Measurements from ENCODE around the gene NSG2. TPM values are rescaled to one million over a fixed set of nuclear protein-coding genes. Genes with fewer than 3 reads are reported as not detected.

Gene NSG2
- total RNA-seq (not detected in 2 replicates), polyA plus RNA-seq (not detected in 2 replicates), polyA minus RNA-seq (not detected in 2 replicates)
- 0.05 TPM for total RNA-seq (2013)

DNA sequence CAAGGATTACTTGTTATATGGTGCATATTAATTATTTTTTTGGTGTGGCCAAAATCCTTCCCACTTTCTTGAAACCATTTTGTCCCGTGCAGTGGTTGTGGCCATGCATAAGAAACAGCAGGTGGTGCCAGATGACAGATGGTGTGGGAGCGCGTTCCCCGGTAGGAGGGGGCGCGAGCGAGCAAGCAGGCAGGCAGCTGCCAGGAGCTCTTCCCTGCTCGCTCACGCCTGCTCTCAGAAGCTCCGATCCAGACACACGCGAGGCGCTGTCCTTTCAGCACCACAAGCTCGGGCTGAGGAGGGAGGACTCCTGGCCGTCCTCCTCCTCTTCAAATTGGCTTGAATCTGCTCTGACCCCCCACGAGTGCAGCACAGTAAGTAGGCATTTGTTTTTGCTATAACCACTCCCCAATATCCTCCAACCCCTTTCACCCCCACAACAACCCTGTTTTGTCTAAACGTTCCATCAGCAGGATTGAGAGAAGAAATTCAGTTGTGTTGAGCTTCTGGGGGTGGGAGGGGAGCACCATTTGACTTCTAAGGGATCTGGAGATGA is at the start of gene NSG2:
Gene NSG2 (plus strand): TSS at position 237 of the 556 bp plus-strand sequence. CDS start 1,050 bp downstream, outside the sequence.
- Mint-ChIP-seq H3K27ac (no peak within 1 kb of the TSS), H3K4me3 (no peak within 1 kb of the TSS), H3K27me3 (peaks cover 53% of the 10 kb centered on the region), H3K4me1 (no peaks in the 10 kb centered on the region), H3K9me3 (ENCODE audit: insufficient read depth) (no peaks in the 10 kb centered on the region)
- TF ChIP-seq, protein P1, sequence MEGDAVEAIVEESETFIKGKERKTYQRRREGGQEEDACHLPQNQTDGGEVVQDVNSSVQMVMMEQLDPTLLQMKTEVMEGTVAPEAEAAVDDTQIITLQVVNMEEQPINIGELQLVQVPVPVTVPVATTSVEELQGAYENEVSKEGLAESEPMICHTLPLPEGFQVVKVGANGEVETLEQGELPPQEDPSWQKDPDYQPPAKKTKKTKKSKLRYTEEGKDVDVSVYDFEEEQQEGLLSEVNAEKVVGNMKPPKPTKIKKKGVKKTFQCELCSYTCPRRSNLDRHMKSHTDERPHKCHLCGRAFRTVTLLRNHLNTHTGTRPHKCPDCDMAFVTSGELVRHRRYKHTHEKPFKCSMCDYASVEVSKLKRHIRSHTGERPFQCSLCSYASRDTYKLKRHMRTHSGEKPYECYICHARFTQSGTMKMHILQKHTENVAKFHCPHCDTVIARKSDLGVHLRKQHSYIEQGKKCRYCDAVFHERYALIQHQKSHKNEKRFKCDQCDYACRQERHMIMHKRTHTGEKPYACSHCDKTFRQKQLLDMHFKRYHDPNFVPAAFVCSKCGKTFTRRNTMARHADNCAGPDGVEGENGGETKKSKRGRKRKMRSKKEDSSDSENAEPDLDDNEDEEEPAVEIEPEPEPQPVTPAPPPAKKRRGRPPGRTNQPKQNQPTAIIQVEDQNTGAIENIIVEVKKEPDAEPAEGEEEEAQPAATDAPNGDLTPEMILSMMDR (IDR thresholded peaks at IDR 0.05), result no peak
- TF ChIP-seq EZH2 (IDR thresholded peaks at IDR 0.05; ENCODE audit: borderline replicate concordance, insufficient read depth, low read depth, low read length, poor library complexity, severe bottlenecking), result no peak
- peaks cover 0 to 4% (median 0%) of the 10 kb centered on the region in 3 donors for H3K9me3 ChIP-seq (ENCODE audit: control extremely low read depth in 1 of 3, control insufficient read depth in 2 of 3, insufficient read depth in 1 of 3, low read length in 2 of 3)
- ATAC-seq (ENCODE audit: low read depth), result no peak
- H2AFZ ChIP-seq (ENCODE audit: insufficient read depth, low read depth, low read length, poor library complexity, severe bottlenecking), result no peak within 1 kb of the TSS
- CTCF ChIA-PET, result no interaction called here
- no peaks in the 10 kb centered on the region for H3K36me3 ChIP-seq (replicated peaks in 1 of 2; ENCODE audit: control extremely low read depth in 1 of 2, control insufficient read depth in 1 of 2, extremely low read depth in 1 of 2, insufficient read depth in 2 of 2, low read length in 1 of 2)
- intact Hi-C loops (cut with micrococcal nuclease), result no loop called here
- 3% methylated on average over 16 of the region's 17 CpGs for WGBS (ENCODE audit: insufficient coverage)
- no peak within 1 kb of the TSS for H3K9ac ChIP-seq (ENCODE audit: low read length)
- H3K27me3 ChIP-seq (replicated peaks in 1 of 4; ENCODE audit: control extremely low read depth in 1 of 4, control insufficient read depth in 3 of 4, insufficient read depth in 4 of 4, low read length in 3 of 4), result peaks cover 0 to 4% (median 3%) of the 10 kb centered on the region in 4 experiments
- H3K4me3 ChIP-seq (ENCODE audit: control extremely low read depth in 1 of 5, extremely low read depth in 1 of 5, insufficient read depth in 1 of 5, low read depth in 2 of 5, low read length in 4 of 5), result no peak within 1 kb of the TSS
- no peak for DNase-seq
- H3K4me1 ChIP-seq (ENCODE audit: control insufficient read depth in 2 of 2, insufficient read depth in 2 of 2, low read length in 2 of 2), result no peaks in the 10 kb centered on the region
- POLR2A ChIA-PET, result no interaction called here
- no peak within 1 kb of the TSS for H3K4me2 ChIP-seq (replicated peaks; ENCODE audit: low read depth, low read length, poor library complexity, severe bottlenecking)
- no peak within 1 kb of the TSS for H3K27ac ChIP-seq (ENCODE audit: low read length in 2 of 2)
- no peaks in the 10 kb centered on the region for H4K20me1 ChIP-seq (ENCODE audit: control insufficient read depth, insufficient read depth, low read length, poor library complexity, severe bottlenecking)
- H3K79me2 ChIP-seq (ENCODE audit: control insufficient read depth, insufficient read depth, low read length), result no peaks in the 10 kb centered on the region

DNA sequence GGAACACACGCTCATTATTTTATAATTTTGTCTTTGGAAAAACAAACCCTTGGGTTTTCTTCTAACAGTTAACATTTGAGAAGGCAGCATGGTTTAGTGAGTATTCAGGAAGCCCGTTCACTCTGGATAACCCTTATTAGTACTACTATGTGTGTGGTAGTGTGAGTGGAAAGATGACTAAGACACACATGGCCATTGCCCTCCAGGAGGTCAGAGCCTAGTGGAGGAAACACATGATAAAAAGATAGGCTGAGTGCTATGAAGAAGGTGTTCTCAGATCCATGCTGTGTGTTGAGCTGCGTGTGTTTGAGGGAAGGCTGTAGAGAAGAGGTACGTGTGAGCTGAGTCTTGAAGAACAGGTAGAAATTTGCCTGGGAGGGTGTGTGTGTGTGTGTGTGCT is 48.2 kb upstream of the NSG2 start:
- H2AFZ ChIP-seq (ENCODE audit: insufficient read depth, low read depth, low read length, poor library complexity, severe bottlenecking), result no peak overlapping the region
- Mint-ChIP-seq H3K9me3 (ENCODE audit: insufficient read depth) (no peaks in the 10 kb centered on the region), H3K4me1 (no peaks in the 10 kb centered on the region), H3K4me3 (no peak overlapping the region), H3K27ac (no peak overlapping the region), H3K27me3 (peaks cover 32% of the 10 kb centered on the region)
- no peak overlapping the region for H3K4me3 ChIP-seq (ENCODE audit: control extremely low read depth in 1 of 5, extremely low read depth in 1 of 5, insufficient read depth in 1 of 5, low read depth in 2 of 5, low read length in 4 of 5)
- H3K79me2 ChIP-seq (ENCODE audit: control insufficient read depth, insufficient read depth, low read length), result no peaks in the 10 kb centered on the region
- H3K36me3 ChIP-seq (replicated peaks in 1 of 2; ENCODE audit: control extremely low read depth in 1 of 2, control insufficient read depth in 1 of 2, extremely low read depth in 1 of 2, insufficient read depth in 2 of 2, low read length in 1 of 2), result no peaks in the 10 kb centered on the region
- no peak overlapping the region for H3K9ac ChIP-seq (ENCODE audit: low read length)
- intact Hi-C loops (cut with micrococcal nuclease), result no loop called here
- no peak overlapping the region for H3K4me2 ChIP-seq (replicated peaks; ENCODE audit: low read depth, low read length, poor library complexity, severe bottlenecking)
- DNase-seq (no peak), ATAC-seq (ENCODE audit: low read depth) (no peak)
- no peak overlapping the region for H3K27ac ChIP-seq (ENCODE audit: low read length in 2 of 2)
- H4K20me1 ChIP-seq (ENCODE audit: control insufficient read depth, insufficient read depth, low read length, poor library complexity, severe bottlenecking), result no peaks in the 10 kb centered on the region
- TF ChIP-seq EZH2 (IDR thresholded peaks at IDR 0.05; ENCODE audit: borderline replicate concordance, insufficient read depth, low read depth, low read length, poor library complexity, severe bottlenecking), result no peak
- TF ChIP-seq, protein P1 (IDR thresholded peaks at IDR 0.05), result no peak
- H3K27me3 ChIP-seq (replicated peaks in 1 of 4; ENCODE audit: control extremely low read depth in 1 of 4, control insufficient read depth in 3 of 4, insufficient read depth in 4 of 4, low read length in 3 of 4), result peaks cover 0 to 6% (median 1%) of the 10 kb centered on the region in 4 experiments
- no peaks in the 10 kb centered on the region for H3K4me1 ChIP-seq (ENCODE audit: control insufficient read depth in 2 of 2, insufficient read depth in 2 of 2, low read length in 2 of 2)
- WGBS (ENCODE audit: insufficient coverage), result 89% methylated on average over 3 of the region's 4 CpGs
- H3K9me3 ChIP-seq (ENCODE audit: control extremely low read depth in 1 of 3, control insufficient read depth in 2 of 3, insufficient read depth in 1 of 3, low read length in 2 of 3), result no peaks in the 10 kb centered on the region
- POLR2A ChIA-PET, result no interaction called here
- CTCF ChIA-PET, result no interaction called here

Measured in B cell (primary cell).